Activated T-helper 17 cell treated with anti-CD3 and anti-CD28 coated beads, Interleukin-2, amount 50 U/mL, for 72 hours (primary cell): ENCODE measurements around the gene PP2D1. TPM values are rescaled to one million over a fixed set of nuclear protein-coding genes. Genes with fewer than 3 reads are reported as not detected.
"Not testable (repeated sequence)": the region's sequence is repeated elsewhere in the genome, so short reads cannot be mapped to it uniquely, and the experiment has no call there.

Experiments used
- ATAC-seq: fragments of 150-1000 bp; cut with Tn5 transposase; replicated peaks from 2 replicates; pipeline ENCODE4 v1.10.0; 2021; ENCODE audit warnings: mild to moderate bottlenecking, moderate library complexity
- H3K27ac Mint-ChIP-seq: one replicate; pipeline ENCODE4 v1.8.0; 2022; ENCODE audit warnings: mixed read lengths
- H3K27me3 Mint-ChIP-seq: one replicate; pipeline ENCODE4 v1.8.0; 2022; ENCODE audit warnings: mixed read lengths
- H3K36me3 Mint-ChIP-seq: one replicate; pipeline ENCODE4 v1.8.0; 2022; ENCODE audit warnings: low read depth, mild to moderate bottlenecking, mixed read lengths
- H3K4me1 Mint-ChIP-seq: one replicate; pipeline ENCODE4 v1.8.0; 2022; ENCODE audit warnings: mixed read lengths
- H3K4me3 Mint-ChIP-seq: one replicate; pipeline ENCODE4 v1.8.0; 2022; ENCODE audit warnings: mild to moderate bottlenecking, mixed read lengths
- H3K9me3 Mint-ChIP-seq: one replicate; pipeline ENCODE4 v1.8.0; 2022; ENCODE audit warnings: mixed read lengths
- total RNA-seq, 2 donors: library from RNA; stranded (reverse); gene quantifications; one replicate each; pipeline ENCODE4 v1.2.3, GENCODE V29; 2022

PP2D1 gene
- total RNA-seq, 2 donors from 2014 or later, result not detected

GRCh38 chr3:19967208-19967607, 44.9 kb downstream of the PP2D1 start:
- Mint-ChIP-seq H3K9me3 (no peaks in the 10 kb centered on the region), H3K36me3 (peaks cover 69% of the 10 kb centered on the region), H3K4me1 (peaks cover 19% of the 10 kb centered on the region), H3K27ac (no peak overlapping the region), H3K4me3 (no peak overlapping the region), H3K27me3 (no peaks in the 10 kb centered on the region)
- ATAC-seq, result no peak

- H3K36me3 Mint-ChIP-seq, result peaks cover 70% of the 10 kb centered on the region
- H3K27ac Mint-ChIP-seq, result no peak overlapping the region
- H3K4me1 Mint-ChIP-seq, result peaks cover 17% of the 10 kb centered on the region
- ATAC-seq, result no peak
- no peaks in the 10 kb centered on the region for H3K9me3 Mint-ChIP-seq
- no peaks in the 10 kb centered on the region for H3K27me3 Mint-ChIP-seq
- no peak overlapping the region for H3K4me3 Mint-ChIP-seq
Observed at GRCh38 chr3:19961960-19962359, 50.1 kb downstream of the PP2D1 start.

GRCh38 chr3:19960696-19961095, 51.4 kb downstream of the PP2D1 start:
- peaks cover 71% of the 10 kb centered on the region for H3K36me3 Mint-ChIP-seq
- H3K27ac Mint-ChIP-seq, result no peak overlapping the region
- H3K27me3 Mint-ChIP-seq, result no peaks in the 10 kb centered on the region
- no peaks in the 10 kb centered on the region for H3K9me3 Mint-ChIP-seq
- no peak for ATAC-seq
- peaks cover 14% of the 10 kb centered on the region for H3K4me1 Mint-ChIP-seq
- no peak overlapping the region for H3K4me3 Mint-ChIP-seq

GRCh38 chr3:19959505-19959904, 52.6 kb downstream of the PP2D1 start:
- peaks cover 15% of the 10 kb centered on the region for H3K4me1 Mint-ChIP-seq
- no peaks in the 10 kb centered on the region for H3K9me3 Mint-ChIP-seq

GRCh38 chr3:19957354-19957753, 54.7 kb downstream of the PP2D1 start:
- ATAC-seq, H3K27me3 Mint-ChIP-seq, H3K4me3 Mint-ChIP-seq, H3K27ac Mint-ChIP-seq, H3K9me3 Mint-ChIP-seq: not testable (repeated sequence)
- H3K4me1 Mint-ChIP-seq, result peaks cover 15% of the 10 kb centered on the region
- H3K36me3 Mint-ChIP-seq, result peaks cover 92% of the 10 kb centered on the region

More at GRCh38 chr3:19959505-19959904, 52.6 kb downstream of the PP2D1 start:
- Mint-ChIP-seq H3K36me3 (peaks cover 83% of the 10 kb centered on the region), H3K27me3 (no peaks in the 10 kb centered on the region), H3K4me3 (no peak overlapping the region), H3K27ac (peak overlapping the region; percentile 43)
- ATAC-seq, result no peak

- Mint-ChIP-seq H3K36me3 (peaks cover 96% of the 10 kb centered on the region), H3K9me3 (no peaks in the 10 kb centered on the region), H3K4me3 (no peak overlapping the region), H3K27ac (peak overlapping the region; percentile 48), H3K4me1 (peaks cover 17% of the 10 kb centered on the region), H3K27me3 (no peaks in the 10 kb centered on the region)
- ATAC-seq, result no peak
Observed at GRCh38 chr3:19954676-19955075, 57.4 kb downstream of the PP2D1 start.

GRCh38 chr3:19950316-19950715, 61.7 kb downstream of the PP2D1 start:
- Mint-ChIP-seq H3K27me3 (no peaks in the 10 kb centered on the region), H3K27ac (no peak overlapping the region), H3K36me3 (peaks cover 85% of the 10 kb centered on the region), H3K9me3 (no peaks in the 10 kb centered on the region), H3K4me3 (no peak overlapping the region), H3K4me1 (peaks cover 14% of the 10 kb centered on the region)
- no peak for ATAC-seq

GRCh38 chr3:19948226-19948591, 63.9 kb downstream of the PP2D1 start:
- no peak for ATAC-seq
- no peaks in the 10 kb centered on the region for H3K27me3 Mint-ChIP-seq
- H3K4me1 Mint-ChIP-seq, result peaks cover 14% of the 10 kb centered on the region
- peak overlapping the region; percentile 92 for H3K27ac Mint-ChIP-seq
- H3K36me3 Mint-ChIP-seq, result peaks cover 64% of the 10 kb centered on the region
- no peaks in the 10 kb centered on the region for H3K9me3 Mint-ChIP-seq
- H3K4me3 Mint-ChIP-seq, result peak overlapping the region; percentile 82

GRCh38 chr3:19947549-19948225, 64.4 kb downstream of the PP2D1 start:
- H3K27me3 Mint-ChIP-seq, result no peaks in the 10 kb centered on the region
- H3K4me3 Mint-ChIP-seq, result peak overlapping the region; percentile 82
- ATAC-seq, result peak; percentile 46
- no peaks in the 10 kb centered on the region for H3K9me3 Mint-ChIP-seq
- H3K36me3 Mint-ChIP-seq, result peaks cover 59% of the 10 kb centered on the region
- H3K4me1 Mint-ChIP-seq, result peaks cover 14% of the 10 kb centered on the region
- H3K27ac Mint-ChIP-seq, result peak overlapping the region; percentile 92

- Mint-ChIP-seq H3K4me3 (peak within 1 kb of the TSS; percentile 82), H3K36me3 (peaks cover 52% of the 10 kb centered on the region), H3K27ac (peak within 1 kb of the TSS; percentile 92), H3K9me3 (no peaks in the 10 kb centered on the region), H3K27me3 (no peaks in the 10 kb centered on the region), H3K4me1 (peaks cover 13% of the 10 kb centered on the region)
- peak; percentile 94 for ATAC-seq
Observed at GRCh38 chr3:19946832-19947548, 65.1 kb downstream of the PP2D1 start, which contains the start of gene RAB5A. Gene RAB5A, plus strand, starts transcription at chr3:19947097. Its CDS starts 3,802 bp downstream, at chr3:19950899.

GRCh38 chr3:19945969-19946831, 65.9 kb downstream of the PP2D1 start:
- peak overlapping the region; percentile 82 for H3K4me3 Mint-ChIP-seq
- no peaks in the 10 kb centered on the region for H3K9me3 Mint-ChIP-seq
- peaks cover 44% of the 10 kb centered on the region for H3K36me3 Mint-ChIP-seq
- peak; percentile 8 for ATAC-seq
- peak overlapping the region; percentile 92 for H3K27ac Mint-ChIP-seq
- H3K4me1 Mint-ChIP-seq, result peaks cover 8% of the 10 kb centered on the region
- H3K27me3 Mint-ChIP-seq, result no peaks in the 10 kb centered on the region

- H3K27ac Mint-ChIP-seq, result peak overlapping the region; percentile 92
- H3K4me3 Mint-ChIP-seq, result peak overlapping the region; percentile 82
- no peak for ATAC-seq
- H3K36me3 Mint-ChIP-seq, result peaks cover 37% of the 10 kb centered on the region
- peaks cover 8% of the 10 kb centered on the region for H3K4me1 Mint-ChIP-seq
- no peaks in the 10 kb centered on the region for H3K27me3 Mint-ChIP-seq
- H3K9me3 Mint-ChIP-seq, result no peaks in the 10 kb centered on the region
Observed at GRCh38 chr3:19945534-19945933, 66.5 kb downstream of the PP2D1 start.

- Mint-ChIP-seq H3K4me3 (no peak overlapping the region), H3K9me3 (no peaks in the 10 kb centered on the region), H3K27ac (no peak overlapping the region), H3K4me1 (peaks cover 4% of the 10 kb centered on the region), H3K27me3 (no peaks in the 10 kb centered on the region), H3K36me3 (no peaks in the 10 kb centered on the region)
- ATAC-seq, result no peak
Observed at GRCh38 chr3:19940643-19941042, 71.4 kb downstream of the PP2D1 start.

GRCh38 chr3:19938295-19938627, 73.8 kb downstream of the PP2D1 start:
- Mint-ChIP-seq H3K36me3 (no peaks in the 10 kb centered on the region), H3K27me3 (peaks cover 5% of the 10 kb centered on the region), H3K27ac (no peak overlapping the region), H3K9me3 (peaks cover 4% of the 10 kb centered on the region), H3K4me1 (peaks cover 11% of the 10 kb centered on the region), H3K4me3 (no peak overlapping the region)
- no peak for ATAC-seq
